GM18498 (cell line): ENCODE results near the gene ASXL1.
"Not testable (repeated sequence)": the region's sequence is repeated elsewhere in the genome, so short reads cannot be mapped to it uniquely, and the experiment has no call there.

Source experiments
- ATAC-seq: cut with Tn5 transposase; IDR thresholded peaks from one replicate; pipeline ENCODE4 v1.9.1; 2021; ENCODE audit warnings: mild to moderate bottlenecking, moderate library complexity; ENCODE audit not compliant: unreplicated experiment

Gene ASXL1

GRCh38 chr20:32357869-32358631 is at the start of gene ASXL1:
TSS of gene ASXL1 (plus strand) at chr20:32358331. CDS start at chr20:32358776, 445 bp downstream.
- peak; percentile 77 for ATAC-seq

- no peak for ATAC-seq
These were observed 45.3 kb upstream of the ASXL1 start for GRCh38 chr20:32312718-32313424.

GRCh38 chr20:32314768-32315167 is 43.4 kb upstream of the ASXL1 start:
- no peak for ATAC-seq

GRCh38 chr20:32315399-32315798 is 42.7 kb upstream of the ASXL1 start:
- no peak for ATAC-seq

GRCh38 chr20:32315891-32316290 is 42.2 kb upstream of the ASXL1 start:
- ATAC-seq = no peak

GRCh38 chr20:32316667-32317066 is 41.5 kb upstream of the ASXL1 start:
- no peak for ATAC-seq

- ATAC-seq = no peak
These were observed 39.0 kb upstream of the ASXL1 start for GRCh38 chr20:32319100-32319499.

GRCh38 chr20:32320305-32320704 is 37.8 kb upstream of the ASXL1 start:
- ATAC-seq = no peak

- no peak for ATAC-seq
These were observed 36.7 kb upstream of the ASXL1 start for GRCh38 chr20:32321390-32321789.

- ATAC-seq = not testable (repeated sequence)
These were observed 35.9 kb upstream of the ASXL1 start for GRCh38 chr20:32322260-32322659.

GRCh38 chr20:32323761-32324160 is 34.4 kb upstream of the ASXL1 start:
- not testable (repeated sequence) for ATAC-seq

GRCh38 chr20:32325706-32326503 is 32.2 kb upstream of the ASXL1 start:
- no peak for ATAC-seq

- ATAC-seq = no peak
These were observed 31.7 kb upstream of the ASXL1 start for GRCh38 chr20:32326504-32326845.

- no peak for ATAC-seq
These were observed 30.9 kb upstream of the ASXL1 start for GRCh38 chr20:32327087-32327681.

- ATAC-seq = no peak
These were observed 28.1 kb upstream of the ASXL1 start for GRCh38 chr20:32329817-32330554.

GRCh38 chr20:32330555-32330897 is 27.6 kb upstream of the ASXL1 start:
- ATAC-seq = no peak

GRCh38 chr20:32332614-32333013 is 25.5 kb upstream of the ASXL1 start:
- peak; percentile 6 for ATAC-seq

GRCh38 chr20:32333181-32333987 is 24.7 kb upstream of the ASXL1 start:
- peak; percentile 62 for ATAC-seq

GRCh38 chr20:32333988-32334885 is 23.9 kb upstream of the ASXL1 start:
- peak; percentile 37 for ATAC-seq
